HepG2 (cell line): ENCODE results near the gene MKRN3. TPM values are rescaled to one million over a fixed set of nuclear protein-coding genes. Genes with fewer than 3 reads are reported as not detected.

ENCODE experiments used
- CAMTA2 ChIP-seq: sonication (generic); formaldehyde crosslinking; IDR thresholded peaks from 2 replicates; pipeline ENCODE4 v1.4.0; 2020; ENCODE audit warnings: mild to moderate bottlenecking, missing genetic modification reagents, borderline replicate concordance
- CEBPG ChIP-seq: IDR thresholded peaks from 2 replicates; pipeline ENCODE4 v1.6.1; 2016
- CENPX ChIP-seq: sonication (generic); formaldehyde crosslinking; IDR thresholded peaks from 2 replicates; pipeline ENCODE4 v1.9.0; 2021; ENCODE audit warnings: mild to moderate bottlenecking, missing genetic modification reagents, moderate library complexity
- DNMT1 ChIP-seq: sonication (generic); formaldehyde crosslinking; IDR thresholded peaks from 2 replicates; pipeline ENCODE4 v1.5.1; 2020; ENCODE audit warnings: mild to moderate bottlenecking, missing genetic modification reagents
- EEA1 ChIP-seq: sonication (generic); formaldehyde crosslinking; IDR thresholded peaks from 2 replicates; pipeline ENCODE4 v1.5.1; 2020; ENCODE audit warnings: mild to moderate bottlenecking, missing genetic modification reagents, borderline replicate concordance
- ELF1 ChIP-seq: sonication (generic); formaldehyde crosslinking; IDR thresholded peaks from 2 replicates; pipeline ENCODE4 v1.4.0; 2020; ENCODE audit warnings: missing genetic modification reagents
- HNF1B ChIP-seq: sonication (generic); formaldehyde crosslinking; IDR thresholded peaks from 2 replicates; pipeline ENCODE4 v1.5.1; 2020; ENCODE audit warnings: mild to moderate bottlenecking, moderate library complexity, missing genetic modification reagents
- LCORL ChIP-seq, 2 experiments: fragments of 450-650 bp in 1 of 2; sonication (generic) in 1 of 2; formaldehyde crosslinking in 1 of 2; IDR thresholded peaks; 2 replicates each; pipeline versions ENCODE4 v1.5.0 to v1.6.1; 2017 to 2020; ENCODE audit warnings: antibody characterized with exemption in 1 of 2, missing genetic modification reagents in 1 of 2
- MAFG ChIP-seq: sonication (generic); formaldehyde crosslinking; IDR thresholded peaks from 2 replicates; pipeline ENCODE4 v1.5.1; 2020; ENCODE audit warnings: mild to moderate bottlenecking, missing genetic modification reagents
- MTF2 ChIP-seq: sonication (generic); formaldehyde crosslinking; IDR thresholded peaks from 2 replicates; pipeline ENCODE4 v1.5.0; 2020; ENCODE audit warnings: missing genetic modification reagents, borderline replicate concordance
- SALL1 ChIP-seq: sonication (generic); formaldehyde crosslinking; IDR thresholded peaks from 2 replicates; pipeline ENCODE4 v1.8.0; 2022; ENCODE audit warnings: mild to moderate bottlenecking, missing genetic modification reagents
- SETDB1 ChIP-seq: sonication (generic); formaldehyde crosslinking; IDR thresholded peaks from 2 replicates; pipeline ENCODE4 v1.5.1; 2020; ENCODE audit warnings: missing genetic modification reagents, mild to moderate bottlenecking, borderline replicate concordance
- TFDP1 ChIP-seq: IDR thresholded peaks from 2 replicates; pipeline ENCODE4 v1.6.1; 2016; ENCODE audit warnings: missing compliant biosample characterization, missing genetic modification reagents, borderline replicate concordance
- YY1 ChIP-seq: IDR thresholded peaks from 2 replicates; pipeline ENCODE4 v1.6.1; 2011; ENCODE audit warnings: low read length, low read depth, moderate library complexity, mild to moderate bottlenecking; ENCODE audit not compliant: insufficient read depth, insufficient replicate concordance
- ZFP37 ChIP-seq: sonication (generic); formaldehyde crosslinking; IDR thresholded peaks from 2 replicates; pipeline ENCODE4 v1.4.0; 2020; ENCODE audit warnings: missing genetic modification reagents, borderline replicate concordance
- ZIK1 ChIP-seq: sonication (generic); formaldehyde crosslinking; IDR thresholded peaks from 2 replicates; pipeline ENCODE4 v1.5.0; 2020; ENCODE audit warnings: mild to moderate bottlenecking, low read depth, missing genetic modification reagents, borderline replicate concordance
- ZNF780A ChIP-seq: sonication (generic); formaldehyde crosslinking; IDR thresholded peaks from 2 replicates; pipeline ENCODE4 v1.8.0; 2022; ENCODE audit warnings: mild to moderate bottlenecking, missing genetic modification reagents, moderate library complexity
- polyA plus RNA-seq, 8 experiments: library from polyadenylated mRNA; depleted of rRNA in 3 of 8; stranded (reverse) in 7 of 8; unstranded in 1 of 8; fragments of >200 nt; fragmentation: Illumina TruSeq in 4 of 8; extraction: Trizol in 4 of 8; gene quantifications; 2 replicates each; pipeline versions ENCODE4 v1.2.1 to v1.2.3, GENCODE V29; 2011 to 2016; ENCODE audit warnings: low read depth in 4 of 8, missing spikeins in 1 of 8, mixed read lengths in 1 of 8; ENCODE audit not compliant: insufficient read depth in 1 of 8
- total RNA-seq, 5 experiments: library from RNA; depleted of rRNA; stranded (reverse); fragments of >200 nt; fragmentation: Illumina TruSeq; extraction: Trizol; gene quantifications; 2 replicates each; pipeline ENCODE4 v1.2.3, GENCODE V29; 2016; ENCODE audit warnings: low read depth in 1 of 5
- TF ChIP-seq, protein P1 (sequence below): sonication (generic); formaldehyde crosslinking; IDR thresholded peaks from 2 replicates; pipeline ENCODE4 v1.5.0; 2020; ENCODE audit warnings: mild to moderate bottlenecking, missing genetic modification reagents, borderline replicate concordance
- TF ChIP-seq, protein P2 (sequence below): sonication (generic); formaldehyde crosslinking; IDR thresholded peaks from 2 replicates; pipeline ENCODE4 v1.4.0; 2020; ENCODE audit warnings: missing genetic modification reagents

MKRN3 gene
- total and polyA plus RNA-seq, 2 of the 13 experiments (the other 11 are each of a cell fraction or from before 2014, with no cell fraction given) = 2.4 to 5.2 TPM

DNA sequence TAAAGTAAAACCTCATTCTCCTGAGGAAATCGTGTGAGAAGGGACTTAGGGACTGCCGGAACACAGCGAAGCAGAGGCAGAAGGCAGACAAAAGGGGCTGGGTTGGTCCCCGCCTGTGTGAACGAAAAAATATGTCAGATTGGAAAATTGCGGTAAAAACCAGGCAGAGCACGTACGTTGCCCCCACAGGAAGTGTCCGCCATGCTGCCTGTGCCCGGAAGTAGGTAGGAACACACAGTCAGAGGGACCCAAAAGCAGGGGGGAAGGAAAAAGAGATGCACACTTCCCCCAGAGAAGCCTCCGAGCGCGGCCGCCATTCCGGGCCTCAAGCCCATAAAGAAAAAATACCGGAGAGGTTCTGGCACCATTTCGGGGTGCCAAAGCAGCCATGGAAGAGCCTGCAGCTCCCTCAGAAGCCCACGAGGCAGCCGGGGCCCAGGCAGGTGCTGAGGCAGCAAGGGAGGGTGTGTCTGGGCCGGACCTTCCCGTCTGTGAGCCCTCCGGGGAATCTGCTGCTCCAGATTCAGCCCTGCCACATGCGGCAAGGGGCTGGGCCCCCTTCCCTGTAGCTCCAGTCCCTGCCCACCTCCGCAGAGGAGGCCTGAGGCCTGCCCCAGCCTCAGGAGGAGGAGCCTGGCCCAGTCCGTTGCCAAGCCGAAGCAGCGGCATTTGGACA is at the start of gene MKRN3 (continued):
- TF ChIP-seq, protein P1, sequence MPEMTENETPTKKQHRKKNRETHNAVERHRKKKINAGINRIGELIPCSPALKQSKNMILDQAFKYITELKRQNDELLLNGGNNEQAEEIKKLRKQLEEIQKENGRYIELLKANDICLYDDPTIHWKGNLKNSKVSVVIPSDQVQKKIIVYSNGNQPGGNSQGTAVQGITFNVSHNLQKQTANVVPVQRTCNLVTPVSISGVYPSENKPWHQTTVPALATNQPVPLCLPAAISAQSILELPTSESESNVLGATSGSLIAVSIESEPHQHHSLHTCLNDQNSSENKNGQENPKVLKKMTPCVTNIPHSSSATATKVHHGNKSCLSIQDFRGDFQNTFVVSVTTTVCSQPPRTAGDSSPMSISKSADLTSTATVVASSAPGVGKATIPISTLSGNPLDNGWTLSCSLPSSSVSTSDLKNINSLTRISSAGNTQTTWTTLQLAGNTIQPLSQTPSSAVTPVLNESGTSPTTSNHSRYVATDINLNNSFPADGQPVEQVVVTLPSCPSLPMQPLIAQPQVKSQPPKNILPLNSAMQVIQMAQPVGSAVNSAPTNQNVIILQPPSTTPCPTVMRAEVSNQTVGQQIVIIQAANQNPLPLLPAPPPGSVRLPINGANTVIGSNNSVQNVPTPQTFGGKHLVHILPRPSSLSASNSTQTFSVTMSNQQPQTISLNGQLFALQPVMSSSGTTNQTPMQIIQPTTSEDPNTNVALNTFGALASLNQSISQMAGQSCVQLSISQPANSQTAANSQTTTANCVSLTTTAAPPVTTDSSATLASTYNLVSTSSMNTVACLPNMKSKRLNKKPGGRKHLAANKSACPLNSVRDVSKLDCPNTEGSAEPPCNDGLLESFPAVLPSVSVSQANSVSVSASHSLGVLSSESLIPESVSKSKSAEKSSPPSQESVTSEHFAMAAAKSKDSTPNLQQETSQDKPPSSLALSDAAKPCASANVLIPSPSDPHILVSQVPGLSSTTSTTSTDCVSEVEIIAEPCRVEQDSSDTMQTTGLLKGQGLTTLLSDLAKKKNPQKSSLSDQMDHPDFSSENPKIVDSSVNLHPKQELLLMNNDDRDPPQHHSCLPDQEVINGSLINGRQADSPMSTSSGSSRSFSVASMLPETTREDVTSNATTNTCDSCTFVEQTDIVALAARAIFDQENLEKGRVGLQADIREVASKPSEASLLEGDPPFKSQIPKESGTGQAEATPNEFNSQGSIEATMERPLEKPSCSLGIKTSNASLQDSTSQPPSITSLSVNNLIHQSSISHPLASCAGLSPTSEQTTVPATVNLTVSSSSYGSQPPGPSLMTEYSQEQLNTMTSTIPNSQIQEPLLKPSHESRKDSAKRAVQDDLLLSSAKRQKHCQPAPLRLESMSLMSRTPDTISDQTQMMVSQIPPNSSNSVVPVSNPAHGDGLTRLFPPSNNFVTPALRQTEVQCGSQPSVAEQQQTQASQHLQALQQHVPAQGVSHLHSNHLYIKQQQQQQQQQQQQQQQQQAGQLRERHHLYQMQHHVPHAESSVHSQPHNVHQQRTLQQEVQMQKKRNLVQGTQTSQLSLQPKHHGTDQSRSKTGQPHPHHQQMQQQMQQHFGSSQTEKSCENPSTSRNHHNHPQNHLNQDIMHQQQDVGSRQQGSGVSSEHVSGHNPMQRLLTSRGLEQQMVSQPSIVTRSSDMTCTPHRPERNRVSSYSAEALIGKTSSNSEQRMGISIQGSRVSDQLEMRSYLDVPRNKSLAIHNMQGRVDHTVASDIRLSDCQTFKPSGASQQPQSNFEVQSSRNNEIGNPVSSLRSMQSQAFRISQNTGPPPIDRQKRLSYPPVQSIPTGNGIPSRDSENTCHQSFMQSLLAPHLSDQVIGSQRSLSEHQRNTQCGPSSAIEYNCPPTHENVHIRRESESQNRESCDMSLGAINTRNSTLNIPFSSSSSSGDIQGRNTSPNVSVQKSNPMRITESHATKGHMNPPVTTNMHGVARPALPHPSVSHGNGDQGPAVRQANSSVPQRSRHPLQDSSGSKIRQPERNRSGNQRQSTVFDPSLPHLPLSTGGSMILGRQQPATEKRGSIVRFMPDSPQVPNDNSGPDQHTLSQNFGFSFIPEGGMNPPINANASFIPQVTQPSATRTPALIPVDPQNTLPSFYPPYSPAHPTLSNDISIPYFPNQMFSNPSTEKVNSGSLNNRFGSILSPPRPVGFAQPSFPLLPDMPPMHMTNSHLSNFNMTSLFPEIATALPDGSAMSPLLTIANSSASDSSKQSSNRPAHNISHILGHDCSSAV = no peak
- TF ChIP-seq, protein P2, sequence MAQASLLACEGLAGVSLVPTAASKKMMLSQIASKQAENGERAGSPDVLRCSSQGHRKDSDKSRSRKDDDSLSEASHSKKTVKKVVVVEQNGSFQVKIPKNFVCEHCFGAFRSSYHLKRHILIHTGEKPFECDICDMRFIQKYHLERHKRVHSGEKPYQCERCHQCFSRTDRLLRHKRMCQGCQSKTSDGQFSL (CRISPR knock-in tag) = no peak
- no peak for TF ChIP-seq CEBPG (CRISPR knock-in tag)
- no peak for TF ChIP-seq EEA1 (CRISPR knock-in tag)
- no peak for TF ChIP-seq CAMTA2 (CRISPR knock-in tag)
- TF ChIP-seq MAFG = no peak
- no peak for TF ChIP-seq MTF2 (CRISPR knock-in tag)
- TF ChIP-seq HNF1B (CRISPR knock-in tag) = no peak
- TF ChIP-seq SALL1 (CRISPR knock-in tag) = no peak
- no peak for TF ChIP-seq DNMT1 (CRISPR knock-in tag)
- TF ChIP-seq ZFP37 (CRISPR knock-in tag) = no peak
- TF ChIP-seq ZIK1 = no peak
- no peak for TF ChIP-seq SETDB1 (CRISPR knock-in tag)
- TF ChIP-seq LCORL (IDR thresholded peaks at IDR 0.05) = no peak
- no peak for TF ChIP-seq LCORL (CRISPR knock-in tag; IDR thresholded peaks at IDR 0.05)
- peak; percentile 17; the same call in 1 of the 2 replicates for TF ChIP-seq TFDP1 (CRISPR knock-in tag)
- no peak for TF ChIP-seq ZNF780A
- TF ChIP-seq YY1 = peak; percentile 72
- no peak for TF ChIP-seq CENPX (CRISPR knock-in tag)
- TF ChIP-seq ELF1 (CRISPR knock-in tag) = peak; percentile 86
